T-cell (primary cell): ENCODE measurements around the gene EVA1B. TPM values are rescaled to one million over a fixed set of nuclear protein-coding genes. Genes with fewer than 3 reads are reported as not detected.

Experiments
- ATAC-seq, 4 experiments: fragments of 200-7000 bp in 3 of 4; fragments of 150-1000 bp in 1 of 4; cut with Tn5 transposase; replicated peaks in 1 of 4; 1 replicate in 3 of 4; 2 replicates in 1 of 4; pipeline ENCODE4 v1.10.0; 2021; ENCODE audit warnings: moderate library complexity in 3 of 4, mild to moderate bottlenecking in 2 of 4, moderate number of reproducible peaks in 1 of 4
- CTCF ChIA-PET, 2 donors: fragments of 300-600 bp; sonication (Branson Sonifier 250); formaldehyde crosslinking; loops; one replicate each; lab custom pipeline; 2022; ENCODE audit warnings: antibody characterized with exemption in 2 of 2; lab: Charles Lee
- POLR2A ChIA-PET, 2 donors: fragments of 300-600 bp; sonication (Branson Sonifier 250); formaldehyde crosslinking; loops; one replicate each; lab custom pipeline; 2022; ENCODE audit warnings: antibody characterized with exemption in 2 of 2; lab: Charles Lee
- DNase-seq, 35 experiments: peaks; one replicate each; pipeline versions ENCODE4 v3.0.0 to v3.0.0-alpha.2; 2013 to 2023
- H3K27ac ChIP-seq: one replicate; pipeline ENCODE4 v1.5.1; 2013; ENCODE audit warnings: low read length
- H3K27me3 ChIP-seq, 2 experiments: replicated peaks in 1 of 2; 1 replicate in 1 of 2; 2 replicates in 1 of 2; pipeline versions ENCODE4 v1.6.1 to v1.7.0; 2013; ENCODE audit warnings: low read length in 1 of 2, mixed read lengths in 1 of 2; ENCODE audit not compliant: control insufficient read depth in 2 of 2, insufficient read depth in 2 of 2; ENCODE audit errors: extremely low read depth in 1 of 2
- H3K36me3 ChIP-seq, 2 donors: 1 replicate in 1 of 2; 2 replicates in 1 of 2; pipeline versions ENCODE4 v1.6.1 to v1.7.0; 2013; ENCODE audit warnings: low read length in 1 of 2; ENCODE audit not compliant: control insufficient read depth in 2 of 2, insufficient read depth in 1 of 2; ENCODE audit errors: extremely low read depth in 1 of 2
- H3K4me1 ChIP-seq, 2 experiments: 1 replicate in 1 of 2; 2 replicates in 1 of 2; pipeline versions ENCODE4 v1.6.1 to v1.7.0; 2013; ENCODE audit warnings: low read length in 2 of 2, mixed read lengths in 1 of 2; ENCODE audit not compliant: insufficient read depth in 2 of 2, control insufficient read depth in 1 of 2; ENCODE audit errors: extremely low read depth in 1 of 2
- H3K4me3 ChIP-seq, 2 donors: 1 replicate in 1 of 2; 2 replicates in 1 of 2; pipeline versions ENCODE4 v1.5.1 to v1.7.0; 2013; ENCODE audit warnings: mild to moderate bottlenecking in 2 of 2, low read length in 1 of 2, moderate library complexity in 1 of 2; ENCODE audit not compliant: control insufficient read depth in 1 of 2; ENCODE audit errors: extremely low read depth in 1 of 2
- H3K9me3 ChIP-seq: 2 replicates; pipeline ENCODE4 v1.7.0; 2013
- H3K27ac Mint-ChIP-seq, 2 donors: one replicate each; pipeline ENCODE4 v1.8.0; 2020 to 2021; ENCODE audit warnings: mild to moderate bottlenecking in 2 of 2, mixed read lengths in 2 of 2
- H3K27me3 Mint-ChIP-seq, 2 donors: one replicate each; pipeline ENCODE4 v1.8.0; 2021 to 2022; ENCODE audit warnings: mixed read lengths in 2 of 2
- H3K36me3 Mint-ChIP-seq: one replicate; pipeline ENCODE4 v1.8.0; 2021; ENCODE audit warnings: mixed read lengths
- H3K4me1 Mint-ChIP-seq, 3 donors: one replicate each; pipeline ENCODE4 v1.8.0; 2020 to 2022; ENCODE audit warnings: mixed read lengths in 3 of 3, mild to moderate bottlenecking in 1 of 3
- H3K4me3 Mint-ChIP-seq, 3 donors: one replicate each; pipeline ENCODE4 v1.8.0; 2020 to 2022; ENCODE audit warnings: mild to moderate bottlenecking in 3 of 3, mixed read lengths in 3 of 3, moderate library complexity in 3 of 3
- H3K9me3 Mint-ChIP-seq, 3 donors: one replicate each; pipeline ENCODE4 v1.8.0; 2020 to 2022; ENCODE audit warnings: mixed read lengths in 3 of 3
- WGBS: methylation state at CpG from one replicate; pipeline ENCODE4 v1.1.5; 2013; ENCODE audit warnings: missing lambda C conversion rate; ENCODE audit not compliant: insufficient coverage; 5-methylcytosine and 5-hydroxymethylcytosine counted together
- total RNA-seq, 35 experiments: library from RNA in 6 of 35; stranded (reverse) in 6 of 35; fragments of 120-200 nt in 1 of 35; gene quantifications; one replicate each; pipeline versions ENCODE4 v1.2.1 to v1.2.4 and lab custom pipeline; 2013 to 2026

Gene EVA1B
- total RNA-seq, 5 donors from 2014 or later (not counting 1 experiment from before 2014, with no cell fraction given): 2.0 to 8.1 (median 5.6) TPM

GRCh38 chr1:36285443-36286101 is 37.9 kb downstream of the EVA1B start:
- peaks cover 8 to 75% of the 10 kb centered on the region in 2 donors for H3K36me3 ChIP-seq
- ChIA-PET POLR2A (interaction anchor here in 1 of 2 donors (0.5 to 0.7 kb wide), 2 partner anchors 135 to 153 kb away, joined by 4 to 5 read pairs; no protein-coding TSS in a partner anchor), CTCF (interaction anchor here (0.6 to 1.7 kb wide), 33 partner anchors 9 to 717 kb away, joined by 3 to 49 read pairs (median 4); partner anchors contain the start of genes EVA1B (in 1 of the 2), MAP7D1 (in 1 of the 2), SH3D21 (in 1 of the 2) and THRAP3 (in 1 of the 2))
- no peak overlapping the region for H3K4me3 ChIP-seq
- no peaks in the 10 kb centered on the region for H3K4me1 ChIP-seq
- H3K9me3 ChIP-seq: no peaks in the 10 kb centered on the region
- 100% methylated on average over 3 of the region's 7 CpGs for WGBS
- H3K27me3 ChIP-seq: no peaks in the 10 kb centered on the region
- no peaks in the 10 kb centered on the region for H3K9me3 Mint-ChIP-seq
- H3K27me3 Mint-ChIP-seq: no peaks in the 10 kb centered on the region
- peaks cover 15 to 22% (median 16%) of the 10 kb centered on the region in 3 donors for H3K4me1 Mint-ChIP-seq
- peak overlapping the region; percentile 2 for H3K27ac ChIP-seq
- DNase-seq (peak in 33 of 35 experiments; percentile 16 to 93 (median 62)), ATAC-seq (peak; percentile 83 to 94 (median 90))
- peak overlapping the region; percentile 58 to 69 for H3K27ac Mint-ChIP-seq
- peaks cover 41% of the 10 kb centered on the region for H3K36me3 Mint-ChIP-seq
- H3K4me3 Mint-ChIP-seq: no peak overlapping the region

- Histone ChIP-seq H3K27ac (no peak overlapping the region), H3K4me1 (no peaks in the 10 kb centered on the region), H3K9me3 (no peaks in the 10 kb centered on the region), H3K4me3 (no peak overlapping the region), H3K36me3 (peaks cover 3 to 68% of the 10 kb centered on the region in 2 donors), H3K27me3 (no peaks in the 10 kb centered on the region)
- WGBS: no CpG with 5 or more reads among the region's 1 CpG
- POLR2A ChIA-PET: no interaction called here
- DNase-seq (no peak), ATAC-seq (no peak)
- Mint-ChIP-seq H3K27ac (peak overlapping the region; percentile 8 to 66), H3K4me3 (no peak overlapping the region), H3K9me3 (no peaks in the 10 kb centered on the region), H3K4me1 (peaks cover 21 to 32% (median 25%) of the 10 kb centered on the region in 3 donors), H3K36me3 (peaks cover 41% of the 10 kb centered on the region), H3K27me3 (no peaks in the 10 kb centered on the region)
- CTCF ChIA-PET: no interaction called here
Observed at GRCh38 chr1:36284517-36284916, 38.9 kb downstream of the EVA1B start.

GRCh38 chr1:36284061-36284460 is 39.4 kb downstream of the EVA1B start:
- H3K36me3 Mint-ChIP-seq: peaks cover 37% of the 10 kb centered on the region
- CTCF ChIA-PET: interaction anchor here in 1 of 2 donors (0.6 kb wide), 1 partner anchor 126 kb away, joined by 3 read pairs; no protein-coding TSS in a partner anchor
- H3K27ac ChIP-seq: no peak overlapping the region

GRCh38 chr1:36279789-36280296 is 43.6 kb downstream of the EVA1B start:
- ATAC-seq (no peak), DNase-seq (no peak)
- Histone ChIP-seq H3K4me1 (no peaks in the 10 kb centered on the region), H3K27ac (peak overlapping the region; percentile 1), H3K36me3 (peaks cover 0 to 31% of the 10 kb centered on the region in 2 donors), H3K9me3 (no peaks in the 10 kb centered on the region), H3K4me3 (no peak overlapping the region), H3K27me3 (no peaks in the 10 kb centered on the region)
- H3K36me3 Mint-ChIP-seq: peaks cover 14% of the 10 kb centered on the region
- H3K27me3 Mint-ChIP-seq: no peaks in the 10 kb centered on the region
- H3K4me1 Mint-ChIP-seq: peaks cover 15 to 25% (median 24%) of the 10 kb centered on the region in 3 donors
- H3K27ac Mint-ChIP-seq: peak overlapping the region; percentile 65 to 83
- POLR2A ChIA-PET: interaction anchor here in 1 of 2 donors (1.4 kb wide), 1 partner anchor 10 kb away, joined by 3 read pairs; no protein-coding TSS in a partner anchor
- H3K4me3 Mint-ChIP-seq: no peak overlapping the region
- CTCF ChIA-PET: interaction anchor here (0.6 to 1.3 kb wide), 5 partner anchors 13 to 43 kb away, joined by 3 to 11 read pairs (median 3); no protein-coding TSS in a partner anchor
- H3K9me3 Mint-ChIP-seq: no peaks in the 10 kb centered on the region
- WGBS: 93% methylated on average over 4 of the region's 7 CpGs

More at GRCh38 chr1:36284061-36284460, 39.4 kb downstream of the EVA1B start:
- WGBS: no CpG with 5 or more reads among the region's 1 CpG
- peaks cover 0 to 64% of the 10 kb centered on the region in 2 donors for H3K36me3 ChIP-seq
- no peak overlapping the region for H3K4me3 ChIP-seq
- H3K4me1 Mint-ChIP-seq: peaks cover 25 to 35% (median 28%) of the 10 kb centered on the region in 3 donors
- no peaks in the 10 kb centered on the region for H3K4me1 ChIP-seq
- H3K9me3 ChIP-seq: no peaks in the 10 kb centered on the region
- H3K9me3 Mint-ChIP-seq: no peaks in the 10 kb centered on the region
- H3K27me3 ChIP-seq: no peaks in the 10 kb centered on the region
- ATAC-seq (no peak), DNase-seq (no peak)
- POLR2A ChIA-PET: no interaction called here
- no peak overlapping the region for H3K4me3 Mint-ChIP-seq
- H3K27me3 Mint-ChIP-seq: no peaks in the 10 kb centered on the region
- peak overlapping the region; percentile 59 to 73 for H3K27ac Mint-ChIP-seq

- Histone ChIP-seq H3K4me1 (no peaks in the 10 kb centered on the region), H3K27me3 (no peaks in the 10 kb centered on the region), H3K27ac (no peak overlapping the region), H3K9me3 (no peaks in the 10 kb centered on the region), H3K36me3 (peaks cover 0 to 26% of the 10 kb centered on the region in 2 donors), H3K4me3 (no peak overlapping the region)
- Mint-ChIP-seq H3K9me3 (no peaks in the 10 kb centered on the region), H3K4me3 (no peak overlapping the region), H3K36me3 (peaks cover 12% of the 10 kb centered on the region), H3K27ac (peak overlapping the region; percentile 7 to 65), H3K27me3 (no peaks in the 10 kb centered on the region), H3K4me1 (peaks cover 15 to 26% (median 25%) of the 10 kb centered on the region in 3 donors)
- ChIA-PET POLR2A (interaction anchor here (0.5 to 1.4 kb wide), 4 partner anchors 10 to 123 kb away, joined by 3 read pairs; partner anchors contain the start of genes MAP7D1 (in 1 of the 2) and THRAP3 (in 1 of the 2)), CTCF (interaction anchor here (0.6 to 1.3 kb wide), 3 partner anchors 27 to 66 kb away, joined by 3 to 5 read pairs (median 3); no protein-coding TSS in a partner anchor)
- no peak for ATAC-seq
- no peak for DNase-seq
- 75% methylated on average over 1 of the region's 2 CpGs for WGBS
Observed at GRCh38 chr1:36279110-36279788, 44.2 kb downstream of the EVA1B start.

- Mint-ChIP-seq H3K27ac (no peak overlapping the region), H3K4me1 (peaks cover 22 to 29% (median 26%) of the 10 kb centered on the region in 3 donors), H3K4me3 (no peak overlapping the region), H3K36me3 (peaks cover 3% of the 10 kb centered on the region), H3K9me3 (no peaks in the 10 kb centered on the region), H3K27me3 (no peaks in the 10 kb centered on the region)
- no peak overlapping the region for H3K27ac ChIP-seq
- ChIA-PET POLR2A (interaction anchor here (0.6 to 0.7 kb wide), 3 partner anchors 36 to 121 kb away, joined by 3 to 4 read pairs (median 3); no protein-coding TSS in a partner anchor), CTCF (interaction anchor here in 1 of 2 donors (0.6 kb wide), 1 partner anchor 167 kb away, joined by 3 read pairs; no protein-coding TSS in a partner anchor)
- no peak overlapping the region for H3K4me3 ChIP-seq
- peaks cover 2 to 18% of the 10 kb centered on the region in 2 donors for H3K36me3 ChIP-seq
- no peak for ATAC-seq
- no peaks in the 10 kb centered on the region for H3K27me3 ChIP-seq
- no peak for DNase-seq
- H3K9me3 ChIP-seq: no peaks in the 10 kb centered on the region
- H3K4me1 ChIP-seq: no peaks in the 10 kb centered on the region
- no CpG with 5 or more reads among the region's 6 CpGs for WGBS
Observed at GRCh38 chr1:36276688-36277087, 46.8 kb downstream of the EVA1B start.
